Sigmoid colon (tissue), 7 donors: ENCODE results near the gene PAM16. TPM values are rescaled to one million over a fixed set of nuclear protein-coding genes. Genes with fewer than 3 reads are reported as not detected.

ENCODE experiments used
- DNase-seq: peaks from one replicate; pipeline ENCODE4 v3.0.0-alpha.2; 2019
- H3K27ac ChIP-seq, 4 donors: fragments of 200-600 bp; sonication (generic); one replicate each; pipeline ENCODE4 v1.5.1; 2016 to 2019; ENCODE audit warnings: mild to moderate bottlenecking in 1 of 4
- H3K27me3 ChIP-seq, 3 donors: fragments of 200-600 bp; sonication (generic); one replicate each; pipeline ENCODE4 v1.5.1; 2019; ENCODE audit warnings: mild to moderate bottlenecking in 1 of 3
- H3K36me3 ChIP-seq, 4 donors: fragments of 200-600 bp; sonication (generic); one replicate each; pipeline ENCODE4 v1.5.1; 2016 to 2019
- H3K4me1 ChIP-seq, 4 donors: fragments of 200-600 bp; sonication (generic); one replicate each; pipeline ENCODE4 v1.5.1; 2017 to 2019
- H3K4me3 ChIP-seq, 4 donors: fragments of 200-600 bp; sonication (generic); one replicate each; pipeline ENCODE4 v1.5.1; 2017 to 2019; ENCODE audit warnings: mild to moderate bottlenecking in 2 of 4, moderate library complexity in 1 of 4
- H3K9me3 ChIP-seq, 4 donors: fragments of 200-600 bp in 3 of 4; sonication (generic) in 3 of 4; one replicate each; pipeline versions ENCODE4 v1.5.1 to v1.6.1; 2013 to 2019
- CTCF ChIP-seq, 4 experiments: fragments of 450-650 bp in 3 of 4; fragments of 200-600 bp in 1 of 4; IDR thresholded peaks; one replicate each; pipeline ENCODE4 v1.5.1; 2016 to 2019; ENCODE audit warnings: antibody characterized with exemption in 4 of 4, mild to moderate bottlenecking in 3 of 4, moderate library complexity in 2 of 4
- EP300 ChIP-seq, 4 donors: sonication (generic); formaldehyde crosslinking; IDR thresholded peaks; one replicate each; pipeline ENCODE4 v1.6.1; 2017; ENCODE audit warnings: antibody characterized with exemption in 4 of 4
- POLR2A ChIP-seq, 2 donors: fragments of 450-650 bp; IDR thresholded peaks; one replicate each; pipeline ENCODE4 v1.6.1; 2016; ENCODE audit warnings: antibody characterized with exemption in 2 of 2, mild to moderate bottlenecking in 2 of 2, moderate library complexity in 2 of 2
- POLR2AphosphoS5 ChIP-seq, 4 donors: sonication (generic); formaldehyde crosslinking; IDR thresholded peaks; one replicate each; pipeline ENCODE4 v1.6.1; 2017; ENCODE audit warnings: antibody characterized with exemption in 4 of 4
- WGBS, 2 donors: extraction: QIAGEN DNeasy Blood & Tissue Kit; methylation state at CpG; one replicate each; pipeline ENCODE4 v1.1.7; 2013; 5-methylcytosine and 5-hydroxymethylcytosine counted together
- intact Hi-C: fragments of 100-400 bp; cut with DNase I; formaldehyde crosslinking; loops from one replicate; pipeline ENCODE4 v1.15.1; 2023
- polyA plus RNA-seq, 3 donors: library from polyadenylated mRNA; stranded (reverse); fragments of 200-250 nt; gene quantifications; one replicate each; pipeline ENCODE4 v1.2.3, GENCODE V29; 2013
- total RNA-seq, 4 donors: library from RNA; depleted of rRNA; stranded (reverse); fragments of >200 nt; gene quantifications; one replicate each; pipeline ENCODE4 v1.1.0, GENCODE V29; 2016
- donor health status: healthy with polysubstance abuse.
- donor health status: Bipolar disorder and iron deficiency.
- donor health status: healthy.

The PAM16 gene
- total and polyA plus RNA-seq, 7 donors = 36.0 to 57.0 (median 49.0) TPM

GRCh38 chr16:4338712-4339299 lies 12.3 kb downstream of the PAM16 start:
- DNase-seq = peak; percentile 67
- H3K4me1 ChIP-seq = peaks cover 0 to 20% (median 15%) of the 10 kb centered on the region in 4 donors
- H3K4me3 ChIP-seq = no peak overlapping the region
- peaks cover 0 to 62% (median 25%) of the 10 kb centered on the region in 4 donors for H3K36me3 ChIP-seq
- WGBS, 2 donors = 87 to 92% methylated on average over 10 of the region's 10 CpGs
- no peaks in the 10 kb centered on the region for H3K9me3 ChIP-seq
- no peaks in the 10 kb centered on the region for H3K27me3 ChIP-seq
- H3K27ac ChIP-seq = no peak overlapping the region
- no peak for TF ChIP-seq POLR2A (IDR thresholded peaks at IDR 0.05)
- intact Hi-C loops = no loop called here

GRCh38 chr16:4338125-4338582 lies 13.0 kb downstream of the PAM16 start:
- 91 to 93% methylated on average over 12 of the region's 12 CpGs for WGBS, 2 donors
- TF ChIP-seq CTCF (IDR thresholded peaks at IDR 0.05) = no peak
- no peak for TF ChIP-seq EP300 (IDR thresholded peaks at IDR 0.05)
- no peak for TF ChIP-seq POLR2AphosphoS5 (IDR thresholded peaks at IDR 0.05)
- no peak for TF ChIP-seq POLR2A (IDR thresholded peaks at IDR 0.05)
- H3K36me3 ChIP-seq = peaks cover 0 to 67% (median 26%) of the 10 kb centered on the region in 4 donors
- DNase-seq = no peak
- H3K27ac ChIP-seq = no peak overlapping the region
- no peaks in the 10 kb centered on the region for H3K27me3 ChIP-seq
- no peaks in the 10 kb centered on the region for H3K9me3 ChIP-seq
- intact Hi-C loops = no loop called here
- H3K4me3 ChIP-seq = no peak overlapping the region
- peaks cover 0 to 18% (median 12%) of the 10 kb centered on the region in 4 donors for H3K4me1 ChIP-seq

- no peak overlapping the region for H3K27ac ChIP-seq
- WGBS, 2 donors = 79 to 87% methylated on average over 12 of the region's 12 CpGs
- intact Hi-C loops = no loop called here
- no peak overlapping the region for H3K4me3 ChIP-seq
- H3K27me3 ChIP-seq = no peaks in the 10 kb centered on the region
- DNase-seq = no peak
- H3K36me3 ChIP-seq = peaks cover 0 to 72% (median 27%) of the 10 kb centered on the region in 4 donors
- H3K9me3 ChIP-seq = no peaks in the 10 kb centered on the region
- H3K4me1 ChIP-seq = peaks cover 0 to 18% (median 11%) of the 10 kb centered on the region in 4 donors
- TF ChIP-seq POLR2AphosphoS5 (IDR thresholded peaks at IDR 0.05) (no peak), POLR2A (IDR thresholded peaks at IDR 0.05) (no peak), CTCF (IDR thresholded peaks at IDR 0.05) (no peak), EP300 (IDR thresholded peaks at IDR 0.05) (no peak)
Measured at GRCh38 chr16:4337540-4338088, 13.5 kb downstream of the PAM16 start.

GRCh38 chr16:4336701-4337539 lies 14.2 kb downstream of the PAM16 start:
- Histone ChIP-seq H3K27ac (no peak overlapping the region), H3K4me1 (peaks cover 0 to 18% (median 11%) of the 10 kb centered on the region in 4 donors), H3K36me3 (peaks cover 0 to 79% (median 27%) of the 10 kb centered on the region in 4 donors), H3K9me3 (no peaks in the 10 kb centered on the region), H3K27me3 (no peaks in the 10 kb centered on the region), H3K4me3 (no peak overlapping the region)
- peak; percentile 66 for DNase-seq
- intact Hi-C loops = no loop called here
- WGBS, 2 donors = 89 to 92% methylated on average over 41 of the region's 41 CpGs
- TF ChIP-seq CTCF (IDR thresholded peaks at IDR 0.05) = no peak
